Gastroesophageal sphincter (tissue), 3 donors: ENCODE data around the gene RPS21.

ENCODE experiments used
- POLR2A ChIP-seq, 2 donors: fragments of 450-650 bp; IDR thresholded peaks; one replicate each; pipeline ENCODE4 v1.6.1; 2017; ENCODE audit warnings: antibody characterized with exemption in 2 of 2, mild to moderate bottlenecking in 2 of 2, moderate library complexity in 1 of 2
- POLR2AphosphoS5 ChIP-seq: sonication (generic); formaldehyde crosslinking; IDR thresholded peaks from one replicate; pipeline ENCODE4 v1.6.1; 2017; ENCODE audit warnings: antibody characterized with exemption
- TF ChIP-seq, protein P1 (sequence below), 4 experiments: fragments of 200-600 bp in 2 of 4; fragments of 450-650 bp in 2 of 4; sonication (generic) in 1 of 4; IDR thresholded peaks; one replicate each; pipeline ENCODE4 v1.5.1; 2017 to 2019; ENCODE audit warnings: antibody characterized with exemption in 4 of 4, mild to moderate bottlenecking in 2 of 4, moderate library complexity in 2 of 4

DNA sequence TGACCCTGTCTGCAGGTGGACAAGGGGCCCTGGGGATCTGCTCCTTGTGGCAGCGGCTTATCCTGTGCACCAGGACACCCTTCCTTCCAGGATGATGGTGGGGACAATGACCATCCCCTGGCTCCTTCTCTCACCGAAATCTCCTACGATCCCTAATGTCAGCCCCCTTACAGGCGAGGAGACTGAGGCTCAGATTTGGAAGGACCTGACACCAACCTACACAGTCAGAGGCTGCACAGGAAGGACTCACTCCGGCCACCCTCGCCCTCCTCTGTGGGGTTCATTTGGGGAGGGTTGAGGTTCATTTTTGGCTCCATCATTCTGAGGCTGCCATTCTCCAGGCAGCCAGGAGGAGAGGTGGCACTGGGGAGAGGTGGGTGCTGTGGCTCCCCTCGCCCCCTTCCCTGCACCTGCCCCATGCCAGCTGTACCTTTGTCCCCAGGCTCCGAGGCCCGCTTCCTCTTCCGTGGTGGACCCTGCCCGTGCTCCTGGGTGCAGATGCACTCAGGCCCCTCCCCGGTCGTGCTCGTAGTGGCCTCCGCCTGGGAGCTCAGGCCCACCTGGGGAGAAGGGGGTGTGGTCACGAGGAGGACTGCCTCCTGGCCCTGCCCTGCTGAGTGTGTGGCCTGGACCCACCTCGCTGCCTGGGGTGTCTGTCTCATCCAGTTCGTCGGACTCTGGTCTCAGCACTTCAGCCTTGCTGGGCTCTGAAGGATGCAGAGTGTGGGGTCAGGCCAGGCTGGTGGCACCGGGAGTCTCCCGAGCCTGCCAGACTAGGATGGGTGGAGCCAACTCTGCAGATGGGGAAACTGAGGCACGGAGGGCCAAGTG, 25.5 kb downstream of the RPS21 start:
- TF ChIP-seq, protein P1, sequence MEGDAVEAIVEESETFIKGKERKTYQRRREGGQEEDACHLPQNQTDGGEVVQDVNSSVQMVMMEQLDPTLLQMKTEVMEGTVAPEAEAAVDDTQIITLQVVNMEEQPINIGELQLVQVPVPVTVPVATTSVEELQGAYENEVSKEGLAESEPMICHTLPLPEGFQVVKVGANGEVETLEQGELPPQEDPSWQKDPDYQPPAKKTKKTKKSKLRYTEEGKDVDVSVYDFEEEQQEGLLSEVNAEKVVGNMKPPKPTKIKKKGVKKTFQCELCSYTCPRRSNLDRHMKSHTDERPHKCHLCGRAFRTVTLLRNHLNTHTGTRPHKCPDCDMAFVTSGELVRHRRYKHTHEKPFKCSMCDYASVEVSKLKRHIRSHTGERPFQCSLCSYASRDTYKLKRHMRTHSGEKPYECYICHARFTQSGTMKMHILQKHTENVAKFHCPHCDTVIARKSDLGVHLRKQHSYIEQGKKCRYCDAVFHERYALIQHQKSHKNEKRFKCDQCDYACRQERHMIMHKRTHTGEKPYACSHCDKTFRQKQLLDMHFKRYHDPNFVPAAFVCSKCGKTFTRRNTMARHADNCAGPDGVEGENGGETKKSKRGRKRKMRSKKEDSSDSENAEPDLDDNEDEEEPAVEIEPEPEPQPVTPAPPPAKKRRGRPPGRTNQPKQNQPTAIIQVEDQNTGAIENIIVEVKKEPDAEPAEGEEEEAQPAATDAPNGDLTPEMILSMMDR (IDR thresholded peaks at IDR 0.05): no peak
- TF ChIP-seq POLR2A (IDR thresholded peaks at IDR 0.05): no peak
- TF ChIP-seq POLR2AphosphoS5: no peak
